ENCODE measurements around the gene CPT1B. TPM values are rescaled to one million over a fixed set of nuclear protein-coding genes. Genes with fewer than 3 reads are reported as not detected.

The CPT1B gene
- total and polyA plus RNA-seq, 10 of the 15 experiments (the other 5 are each of a cell fraction or from before 2014, with no cell fraction given), result 3.5 to 54.0 (median 21.7) TPM

GRCh38 chr22:50611341-50612060 is 33.3 kb upstream of the CPT1B start:
- Histone ChIP-seq H3K4me1 (ENCODE audit: control insufficient read depth, insufficient read depth, low read length) (no peaks in the 10 kb centered on the region), H2AFZ (ENCODE audit: control insufficient read depth, low read depth, low read length) (no peak overlapping the region), H3K9ac (ENCODE audit: control insufficient read depth, insufficient read depth, low read length) (no peak overlapping the region), H3K4me2 (ENCODE audit: control insufficient read depth, insufficient read depth) (no peak overlapping the region), H3K79me2 (ENCODE audit: control insufficient read depth, insufficient read depth, low read length) (no peaks in the 10 kb centered on the region), H3K4me3 (no peak overlapping the region), H3K27me3 (replicated peaks in 1 of 2; ENCODE audit: control insufficient read depth in 2 of 2, insufficient read depth in 2 of 2, low read length in 1 of 2) (no peaks in the 10 kb centered on the region; a peak in 1 of 4 replicates), H4K20me1 (ENCODE audit: control insufficient read depth, insufficient read depth) (no peaks in the 10 kb centered on the region), H3K27ac (ENCODE audit: control insufficient read depth, insufficient read depth) (no peak overlapping the region), H3K9me3 (replicated peaks; ENCODE audit: control insufficient read depth, insufficient read depth, low read length) (no peaks in the 10 kb centered on the region), H3K36me3 (ENCODE audit: control insufficient read depth in 2 of 2, insufficient read depth in 2 of 2, low read length in 1 of 2) (no peaks in the 10 kb centered on the region)
- FAIRE-seq (no peak), DNase-seq (ENCODE audit: low read depth, low spot score) (no peak), ATAC-seq (no peak)
- ChIA-PET CTCF (interaction anchor here (2.2 kb wide), 1 partner anchor 10 kb away, joined by 10 read pairs; no protein-coding TSS in a partner anchor), POLR2A (no interaction called here), RAD21 (ENCODE audit: unreplicated experiment) (interaction anchor here (1.2 kb wide), 1 partner anchor 71 kb away, joined by 3 read pairs; no protein-coding TSS in a partner anchor), SMC1A (ENCODE audit: uncharacterized antibody, unreplicated experiment) (no interaction called here)
- intact Hi-C loops (cut with micrococcal nuclease; ENCODE audit: unreplicated experiment), result no loop called here
- no TSS peak for BruUV-seq (replicated peaks)
- WGBS (ENCODE audit: insufficient coverage, insufficient replicate concordance, low lambda C conversion rate, missing lambda C conversion rate), result 65% methylated on average over 24 of the region's 26 CpGs
- no peak for TF ChIP-seq MXI1 (IDR thresholded peaks at IDR 0.05; ENCODE audit: low read depth, low read length)
- in situ Hi-C loops (cut with MboI), result loop anchor here (10.0 kb wide), 1 partner anchor 357 kb away; the partner anchor contains the start of gene HDAC10

- FAIRE-seq (no peak), ATAC-seq (no peak), DNase-seq (ENCODE audit: low read depth, low spot score) (no peak)
- no peak overlapping the region for H3K9ac ChIP-seq (ENCODE audit: control insufficient read depth, insufficient read depth, low read length)
- no peak overlapping the region for H2AFZ ChIP-seq (ENCODE audit: control insufficient read depth, low read depth, low read length)
- ChIA-PET RAD21 (ENCODE audit: unreplicated experiment) (no interaction called here), POLR2A (no interaction called here), SMC1A (ENCODE audit: uncharacterized antibody, unreplicated experiment) (no interaction called here), CTCF (interaction anchor here (2.2 kb wide), 1 partner anchor 11 kb away, joined by 10 read pairs; no protein-coding TSS in a partner anchor)
- in situ Hi-C loops (cut with MboI), result loop anchor here (10.0 kb wide), 1 partner anchor 356 kb away; the partner anchor contains the start of gene HDAC10
- H3K9me3 ChIP-seq (replicated peaks; ENCODE audit: control insufficient read depth, insufficient read depth, low read length), result no peaks in the 10 kb centered on the region
- no peaks in the 10 kb centered on the region; a peak in 2 of 4 replicates for H3K27me3 ChIP-seq (replicated peaks in 1 of 2; ENCODE audit: control insufficient read depth in 2 of 2, insufficient read depth in 2 of 2, low read length in 1 of 2)
- H3K4me3 ChIP-seq, result no peak overlapping the region
- H3K4me1 ChIP-seq (ENCODE audit: control insufficient read depth, insufficient read depth, low read length), result no peaks in the 10 kb centered on the region
- no peaks in the 10 kb centered on the region for H4K20me1 ChIP-seq (ENCODE audit: control insufficient read depth, insufficient read depth)
- intact Hi-C loops (cut with micrococcal nuclease; ENCODE audit: unreplicated experiment), result no loop called here
- H3K79me2 ChIP-seq (ENCODE audit: control insufficient read depth, insufficient read depth, low read length), result no peaks in the 10 kb centered on the region
- BruUV-seq (replicated peaks), result no TSS peak
- no peaks in the 10 kb centered on the region for H3K36me3 ChIP-seq (ENCODE audit: control insufficient read depth in 2 of 2, insufficient read depth in 2 of 2, low read length in 1 of 2)
- H3K4me2 ChIP-seq (ENCODE audit: control insufficient read depth, insufficient read depth), result no peak overlapping the region
- WGBS (ENCODE audit: insufficient coverage, insufficient replicate concordance, low lambda C conversion rate, missing lambda C conversion rate), result 62% methylated on average over 17 of the region's 17 CpGs
- H3K27ac ChIP-seq (ENCODE audit: control insufficient read depth, insufficient read depth), result no peak overlapping the region
- no peak for TF ChIP-seq HDAC6 (IDR thresholded peaks at IDR 0.05; ENCODE audit: unreplicated experiment)
- TF ChIP-seq BHLHE40 (IDR thresholded peaks at IDR 0.05; ENCODE audit: borderline replicate concordance in 1 of 2, low read depth in 2 of 2, low read length in 1 of 2), result no peak
- no peak for TF ChIP-seq SREBF2 (IDR thresholded peaks at IDR 0.05; ENCODE audit: low read length)
- no peak for TF ChIP-seq E2F8 (IDR thresholded peaks at IDR 0.05; ENCODE audit: low read depth, partially characterized antibody)
- no peak for TF ChIP-seq ZNF207 (IDR thresholded peaks at IDR 0.05; ENCODE audit: borderline replicate concordance)
- no peak for TF ChIP-seq TBL1XR1 (IDR thresholded peaks at IDR 0.05; ENCODE audit: low read depth, low read length)
- no peak for TF ChIP-seq HDAC2 (IDR thresholded peaks at IDR 0.05)
- TF ChIP-seq EGR1 (IDR thresholded peaks at IDR 0.05; ENCODE audit: borderline replicate concordance in 1 of 2, low read depth in 2 of 2, low read length in 2 of 2), result no peak
- TF ChIP-seq NBN (IDR thresholded peaks at IDR 0.05), result no peak
- TF ChIP-seq RB1 (IDR thresholded peaks at IDR 0.05; ENCODE audit: borderline replicate concordance), result no peak
- no peak for TF ChIP-seq ZNF24 (IDR thresholded peaks at IDR 0.05)
- no peak for TF ChIP-seq ETV6 (conservative IDR thresholded peaks at IDR 0.05 in 1 of 2, IDR thresholded peaks at IDR 0.05 in 1 of 2; ENCODE audit: borderline replicate concordance in 1 of 2, low read depth in 1 of 2)
- no peak for TF ChIP-seq RAD21 (IDR thresholded peaks at IDR 0.05; ENCODE audit: insufficient read depth, low read depth, low read length)
- TF ChIP-seq RBBP5 (conservative IDR thresholded peaks at IDR 0.05), result no peak
Observed at GRCh38 chr22:50610581-50610980, 32.4 kb upstream of the CPT1B start.
